Measurements from ENCODE around the gene PSMG4. TPM values are rescaled to one million over a fixed set of nuclear protein-coding genes. Genes with fewer than 3 reads are reported as not detected.

PSMG4 gene
- total RNA-seq, 1 experiment from 2014 or later: 29.3 TPM

DNA sequence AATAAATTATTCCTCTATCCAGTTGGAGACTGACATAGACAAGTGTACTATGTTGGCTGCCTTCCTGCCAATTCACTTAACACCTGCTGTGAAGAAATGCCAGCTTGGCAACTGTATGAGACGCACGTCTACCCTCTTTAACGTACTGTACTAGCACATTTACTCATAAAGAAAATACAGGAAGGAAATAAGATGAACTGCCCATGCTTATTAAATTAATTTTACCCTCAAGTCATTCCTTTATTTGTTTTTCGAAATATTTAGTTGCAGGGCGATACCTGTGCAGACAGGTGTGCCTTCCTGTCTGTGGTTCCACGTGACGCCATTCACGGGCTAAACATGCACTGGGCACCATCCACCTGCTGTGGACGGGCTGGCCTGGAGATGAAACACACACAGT, 52.0 kb downstream of the PSMG4 start:
- Mint-ChIP-seq H3K36me3 (ENCODE audit: insufficient read depth in 1 of 3, low read depth in 3 of 3) (peaks cover 4 to 24% (median 11%) of the 10 kb centered on the region in 3 experiments; a peak in 6 of 7 replicates), H3K27ac (peak overlapping the region in 1 of 3 experiments; percentile 48; a peak in 1 of 7 replicates), H3K27me3 (ENCODE audit: low read depth) (peaks cover 1% of the 10 kb centered on the region; the same call in 1 of the 2 replicates), H3K4me1 (peaks cover 8 to 17% of the 10 kb centered on the region in 2 experiments; a peak in 3 of 4 replicates), H3K9me3 (peaks cover 0 to 2% of the 10 kb centered on the region in 2 experiments; a peak in 1 of 5 replicates), H3K4me3 (no peak overlapping the region)
- no peak overlapping the region for H3K23ac ChIP-seq (ENCODE audit: insufficient read length, low read depth, low read length)
- H3T11ph ChIP-seq (ENCODE audit: low read length): no peak overlapping the region
- no peaks in the 10 kb centered on the region for H4K20me1 ChIP-seq (ENCODE audit: control insufficient read depth, insufficient read depth, insufficient read length)
- H3K9ac ChIP-seq (ENCODE audit: extremely low read depth, insufficient read length, low read length): no peak overlapping the region
- H3K27ac ChIP-seq (ENCODE audit: insufficient read length, low read depth, low read length): no peak overlapping the region
- H4K91ac ChIP-seq (ENCODE audit: insufficient read length, low read depth, low read length): no peak overlapping the region
- H2BK15ac ChIP-seq (ENCODE audit: low read depth, low read length): no peak overlapping the region
- WGBS (ENCODE audit: extremely low coverage, insufficient read length, low lambda C conversion rate): no CpG with 5 or more reads among the region's 9 CpGs
- H2AFZ ChIP-seq (ENCODE audit: low read length): no peak overlapping the region
- H2AK5ac ChIP-seq (ENCODE audit: insufficient read length, low read length): no peak overlapping the region
- no peak for DNase-seq
- TF ChIP-seq CTCF (conservative IDR thresholded peaks at IDR 0.05): no peak
- H2BK20ac ChIP-seq (ENCODE audit: low read depth, low read length, poor library complexity, severe bottlenecking): no peak overlapping the region
- no peak overlapping the region for H3K14ac ChIP-seq (ENCODE audit: insufficient read depth, low read length)
- H3K4me1 ChIP-seq (ENCODE audit: insufficient read depth, low read length): no peaks in the 10 kb centered on the region
- H3K9me3 ChIP-seq (ENCODE audit: control insufficient read depth, low read depth, low read length): no peaks in the 10 kb centered on the region
- no peak overlapping the region for H3K4me2 ChIP-seq (ENCODE audit: insufficient read depth, insufficient read length, low read length)
- H3K23me2 ChIP-seq (ENCODE audit: insufficient read length, low read depth, low read length, poor library complexity, severe bottlenecking): no peaks in the 10 kb centered on the region
- no peak overlapping the region for H3K56ac ChIP-seq (ENCODE audit: insufficient read length, low read depth, low read length)
- no peak overlapping the region for H4K8ac ChIP-seq (replicated peaks; ENCODE audit: insufficient read length, low read depth, low read length)
- no peaks in the 10 kb centered on the region for H3K27me3 ChIP-seq (ENCODE audit: insufficient read depth, low read length)
- H3K4ac ChIP-seq (ENCODE audit: low read depth, low read length): no peak overlapping the region
- no peaks in the 10 kb centered on the region for H3K79me1 ChIP-seq (ENCODE audit: insufficient read depth, low read depth, low read length, poor library complexity, severe bottlenecking)
- H2BK5ac ChIP-seq (ENCODE audit: insufficient read length, low read length): no peak overlapping the region
- no peak overlapping the region for H4K5ac ChIP-seq (ENCODE audit: insufficient read length, low read depth, low read length)
- H2BK120ac ChIP-seq (ENCODE audit: low read depth, low read length, poor library complexity, severe bottlenecking): no peak overlapping the region
- no peak overlapping the region for H2BK12ac ChIP-seq (ENCODE audit: insufficient read length, low read depth, low read length)
- no peak overlapping the region for H3K18ac ChIP-seq (ENCODE audit: insufficient read length, low read depth, low read length)
- no peaks in the 10 kb centered on the region for H3K79me2 ChIP-seq (ENCODE audit: insufficient read depth, low read length)
